ENCODE data around the gene TNNI2. TPM values are rescaled to one million over a fixed set of nuclear protein-coding genes. Genes with fewer than 3 reads are reported as not detected.
"Not testable (repeated sequence)": the region's sequence is repeated elsewhere in the genome, so short reads cannot be mapped to it uniquely, and the experiment has no call there.

TNNI2 gene
- not detected for total RNA-seq

DNA sequence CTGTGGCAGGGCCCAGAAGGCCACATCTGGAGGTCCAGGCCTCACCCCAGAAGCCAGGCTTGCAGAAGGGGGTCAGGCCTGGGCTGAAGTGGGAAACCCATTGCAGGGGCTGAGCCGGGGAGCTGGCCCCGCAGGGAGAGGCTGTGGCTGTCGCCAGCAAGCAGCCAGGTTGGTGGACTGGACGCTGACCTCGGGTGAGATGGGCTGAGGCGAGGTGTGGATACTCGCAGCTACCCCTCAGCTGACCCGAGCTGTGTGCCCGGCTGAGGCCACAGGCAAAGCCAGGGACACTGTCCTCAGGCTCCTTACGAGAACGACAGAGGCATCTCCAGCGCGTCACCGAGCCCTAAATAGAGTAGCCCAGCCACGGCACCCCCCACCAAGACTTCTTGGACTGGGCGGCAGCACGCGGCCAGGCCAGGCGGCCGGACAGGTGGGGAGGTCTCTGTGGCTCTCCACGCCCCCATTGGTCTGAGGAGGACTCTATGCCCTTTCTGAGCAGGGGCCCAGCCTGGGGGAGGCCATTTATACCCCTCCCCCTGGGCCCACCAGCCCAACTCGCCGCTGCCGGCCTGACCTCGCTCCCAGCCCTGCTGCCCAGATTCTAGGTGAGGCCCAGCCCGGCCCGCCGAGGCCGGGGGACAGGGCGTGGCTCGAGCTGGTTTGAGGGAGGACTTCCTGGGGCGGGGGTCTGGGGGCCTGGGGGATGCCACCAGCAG, at the start of gene TNNI2:
TSS of gene TNNI2 (plus strand) at position 556 of the 719 bp plus-strand sequence. CDS start 716 bp downstream, outside the sequence.
- H3K4me1 Mint-ChIP-seq (ENCODE audit: low read depth) = peaks cover 7% of the 10 kb centered on the region
- H3K36me3 Mint-ChIP-seq (ENCODE audit: low read depth) = no peaks in the 10 kb centered on the region
- H3K27me3 Mint-ChIP-seq (ENCODE audit: low read depth) = no peaks in the 10 kb centered on the region
- CTCF ChIA-PET = interaction anchor here (1.0 to 1.2 kb wide), 3 partner anchors 13 to 162 kb away, joined by 3 to 5 read pairs (median 4); no protein-coding TSS in a partner anchor
- H3K9me3 Mint-ChIP-seq = no peaks in the 10 kb centered on the region
- no peak within 1 kb of the TSS for H3K27ac Mint-ChIP-seq
- no peak for DNase-seq
- no peak within 1 kb of the TSS for H3K4me3 Mint-ChIP-seq
- intact Hi-C loops (cut with micrococcal nuclease) = loop anchor here (10.0 kb wide), 1 partner anchor 46 kb away; no protein-coding TSS in a partner anchor

DNA sequence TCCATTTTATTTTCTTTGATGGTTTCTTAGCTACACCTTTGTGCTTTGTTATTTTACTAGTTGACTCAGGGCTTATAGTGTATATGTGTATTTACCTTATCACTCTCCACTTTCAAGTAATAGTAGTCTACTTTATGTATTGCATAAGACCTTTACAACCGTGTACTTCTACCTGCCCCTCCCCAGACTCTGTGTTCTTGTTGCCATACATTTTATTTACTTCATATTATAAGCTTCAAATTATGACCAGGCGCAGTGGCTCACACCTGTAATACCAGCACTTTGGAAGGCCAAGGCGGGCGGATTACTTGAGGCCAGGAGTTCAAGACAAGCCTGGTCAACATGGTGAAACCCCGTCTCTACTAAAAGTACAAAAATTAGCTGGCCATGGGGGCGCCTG, 46.9 kb upstream of the TNNI2 start:
- Mint-ChIP-seq H3K36me3 (ENCODE audit: low read depth) (no peaks in the 10 kb centered on the region), H3K4me1 (ENCODE audit: low read depth) (peaks cover 3% of the 10 kb centered on the region), H3K27ac (no peak overlapping the region), H3K27me3 (ENCODE audit: low read depth) (peaks cover 8% of the 10 kb centered on the region), H3K9me3 (peaks cover 6% of the 10 kb centered on the region), H3K4me3 (no peak overlapping the region)
- DNase-seq = no peak
- intact Hi-C loops (cut with micrococcal nuclease) = no loop called here
- CTCF ChIA-PET = interaction anchor here (0.8 to 2.0 kb wide), 3 partner anchors 40 to 139 kb away, joined by 3 to 4 read pairs (median 3); no protein-coding TSS in a partner anchor

DNA sequence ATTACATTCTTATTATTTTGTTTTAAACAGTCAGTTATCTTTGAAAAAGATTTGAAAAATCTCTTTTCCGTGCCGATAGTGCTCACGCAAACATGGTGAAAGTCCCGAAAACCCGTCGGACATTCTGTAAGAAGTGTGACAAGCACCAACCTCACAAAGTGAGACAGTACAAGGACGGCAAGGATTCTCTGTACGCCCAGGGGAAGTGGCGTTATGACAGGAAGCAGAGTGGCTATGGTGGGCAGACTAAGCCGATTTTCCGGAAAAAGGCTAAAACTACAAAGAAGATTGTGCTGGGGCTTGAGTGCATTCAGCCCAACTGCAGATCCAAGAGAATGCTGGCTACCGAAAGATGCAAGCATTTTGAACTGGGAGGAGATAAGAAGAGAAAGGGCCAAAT, 46.3 kb upstream of the TNNI2 start:
- H3K27ac Mint-ChIP-seq = no peak overlapping the region
- CTCF ChIA-PET = interaction anchor here (0.8 to 0.9 kb wide), 2 partner anchors 41 to 140 kb away, joined by 3 read pairs; no protein-coding TSS in a partner anchor
- DNase-seq = no peak
- no peaks in the 10 kb centered on the region for H3K36me3 Mint-ChIP-seq (ENCODE audit: low read depth)
- H3K4me3 Mint-ChIP-seq = no peak overlapping the region
- peaks cover 6% of the 10 kb centered on the region for H3K9me3 Mint-ChIP-seq
- H3K4me1 Mint-ChIP-seq (ENCODE audit: low read depth) = peaks cover 3% of the 10 kb centered on the region
- intact Hi-C loops (cut with micrococcal nuclease) = no loop called here
- peaks cover 8% of the 10 kb centered on the region for H3K27me3 Mint-ChIP-seq (ENCODE audit: low read depth)

DNA sequence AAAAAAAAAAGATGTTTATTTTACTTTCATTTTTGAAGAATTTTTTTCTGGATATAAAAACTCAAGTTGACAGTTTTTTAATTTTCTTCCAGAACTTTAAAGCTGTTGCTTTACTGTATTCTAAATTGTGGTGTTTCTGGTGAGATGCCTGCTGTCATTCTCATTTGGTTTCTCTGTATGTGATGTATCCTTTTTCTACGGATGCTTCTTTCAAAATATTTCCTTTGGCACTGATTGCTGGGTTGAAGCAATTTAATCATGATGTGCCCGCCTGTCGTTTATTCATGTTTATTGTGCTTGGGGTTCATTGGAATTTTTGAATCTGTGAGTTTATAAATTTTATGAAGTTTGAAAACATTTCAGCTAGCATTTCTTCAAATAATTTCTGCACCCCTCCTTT, 45.7 kb upstream of the TNNI2 start:
- Mint-ChIP-seq H3K9me3 (peaks cover 6% of the 10 kb centered on the region), H3K27ac (no peak overlapping the region), H3K27me3 (ENCODE audit: low read depth) (peaks cover 8% of the 10 kb centered on the region), H3K4me3 (no peak overlapping the region), H3K4me1 (ENCODE audit: low read depth) (peaks cover 3% of the 10 kb centered on the region), H3K36me3 (ENCODE audit: low read depth) (no peaks in the 10 kb centered on the region)
- intact Hi-C loops (cut with micrococcal nuclease) = no loop called here
- CTCF ChIA-PET = interaction anchor here (0.6 kb wide), 1 partner anchor 19 kb away, joined by 3 read pairs; no protein-coding TSS in a partner anchor
- no peak for DNase-seq

DNA sequence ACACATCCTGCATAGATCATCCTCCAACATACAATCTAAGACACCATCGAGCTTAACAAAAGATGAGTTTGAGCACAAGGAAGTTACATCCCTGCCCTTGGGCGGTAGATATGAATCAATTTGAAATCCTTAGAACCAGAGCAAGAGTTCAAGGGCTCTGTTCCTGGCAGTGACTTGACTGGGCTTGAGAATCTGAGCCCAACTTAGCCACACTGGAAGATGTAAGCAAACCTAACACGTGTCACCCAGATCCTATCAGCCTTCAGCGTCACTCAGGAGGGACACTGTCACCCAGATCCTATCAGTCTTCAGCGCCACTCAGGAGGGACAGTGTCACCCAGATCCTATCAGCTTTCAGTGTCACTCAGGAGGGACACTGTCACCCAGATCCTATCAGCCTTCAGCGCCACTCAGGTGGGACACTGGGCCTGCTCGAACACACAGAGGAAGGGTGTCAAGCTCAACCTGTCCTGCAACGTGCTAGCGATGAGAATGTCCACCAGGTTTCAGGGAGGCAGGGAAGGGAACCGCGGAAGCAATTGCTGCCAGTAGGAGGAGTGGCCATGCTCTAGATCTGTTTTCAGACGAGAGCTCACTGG, 42.3 kb upstream of the TNNI2 start:
- Mint-ChIP-seq H3K4me3 (no peak overlapping the region), H3K36me3 (ENCODE audit: low read depth) (no peaks in the 10 kb centered on the region), H3K27me3 (ENCODE audit: low read depth) (peaks cover 11% of the 10 kb centered on the region), H3K4me1 (ENCODE audit: low read depth) (peaks cover 3% of the 10 kb centered on the region), H3K27ac (no peak overlapping the region), H3K9me3 (peaks cover 6% of the 10 kb centered on the region)
- DNase-seq = no peak
- intact Hi-C loops (cut with micrococcal nuclease) = no loop called here
- CTCF ChIA-PET = interaction anchor here (1.0 kb wide), 1 partner anchor 144 kb away, joined by 3 read pairs; no protein-coding TSS in a partner anchor

DNA sequence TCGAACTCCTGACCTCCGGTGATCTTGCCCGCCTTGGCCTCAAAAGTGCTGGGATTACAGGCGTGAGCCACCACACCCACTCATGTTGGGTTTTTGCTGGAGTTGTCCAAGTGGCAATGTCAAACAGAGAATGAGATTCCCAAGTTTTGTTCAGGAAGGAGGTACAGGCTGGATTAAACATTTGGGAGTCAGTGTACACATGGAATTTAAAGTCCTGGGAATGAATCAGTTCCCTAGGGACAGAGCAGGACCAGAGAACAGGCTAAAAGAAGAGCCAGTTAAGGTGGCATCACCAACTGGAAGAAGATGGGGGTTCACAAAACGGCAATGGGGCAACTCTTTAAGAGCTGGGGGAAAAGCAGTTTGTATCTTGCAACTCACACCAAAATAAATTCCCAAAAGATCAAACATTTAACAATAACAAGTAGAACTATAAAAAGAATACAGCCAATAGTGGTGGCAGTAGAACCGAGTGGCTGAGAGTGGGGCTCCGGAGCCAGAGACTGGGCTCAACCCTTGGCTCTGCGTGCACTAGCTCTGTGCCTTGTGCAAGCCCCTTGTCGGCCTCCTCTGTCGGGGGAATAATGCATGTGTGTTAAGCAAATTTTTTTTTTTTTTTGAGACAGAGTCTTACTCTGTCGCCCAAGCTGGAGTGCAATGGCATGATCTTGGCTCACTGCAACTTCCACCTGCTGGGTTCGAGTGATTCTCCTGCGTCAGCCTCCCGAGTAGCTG, 41.2 kb upstream of the TNNI2 start:
- CTCF ChIA-PET = no interaction called here
- no peak for DNase-seq
- no peak overlapping the region for H3K27ac Mint-ChIP-seq
- no peaks in the 10 kb centered on the region for H3K36me3 Mint-ChIP-seq (ENCODE audit: low read depth)
- H3K4me3 Mint-ChIP-seq = no peak overlapping the region
- peaks cover 4% of the 10 kb centered on the region for H3K9me3 Mint-ChIP-seq
- intact Hi-C loops (cut with micrococcal nuclease) = no loop called here
- peaks cover 1% of the 10 kb centered on the region for H3K4me1 Mint-ChIP-seq (ENCODE audit: low read depth)
- H3K27me3 Mint-ChIP-seq (ENCODE audit: low read depth) = peaks cover 10% of the 10 kb centered on the region

DNA sequence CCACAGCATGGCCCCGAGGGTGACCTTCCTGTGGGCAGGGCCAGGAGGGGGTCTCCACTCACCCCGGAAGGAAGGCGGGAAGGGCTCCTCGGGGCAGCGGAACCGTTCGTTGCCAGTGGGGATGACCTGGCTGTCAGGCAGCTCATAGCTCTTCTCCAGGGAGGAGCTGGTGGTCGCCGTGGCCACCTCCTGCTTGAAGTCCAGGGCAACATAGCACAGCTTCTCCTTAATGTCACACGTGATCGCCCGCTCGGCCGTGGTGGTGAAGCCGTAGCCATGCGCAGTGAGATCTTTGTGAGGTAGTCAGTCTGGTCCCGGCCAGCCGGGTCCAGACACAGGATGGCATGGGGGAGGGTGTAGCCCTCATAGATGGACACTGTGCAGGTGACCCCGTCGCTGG, 35.5 kb upstream of the TNNI2 start:
- Mint-ChIP-seq H3K27me3 (ENCODE audit: low read depth) (peaks cover 2% of the 10 kb centered on the region), H3K9me3 (no peaks in the 10 kb centered on the region), H3K4me1 (ENCODE audit: low read depth) (no peaks in the 10 kb centered on the region), H3K27ac (no peak overlapping the region), H3K36me3 (ENCODE audit: low read depth) (no peaks in the 10 kb centered on the region), H3K4me3 (no peak overlapping the region)
- DNase-seq = no peak
- intact Hi-C loops (cut with micrococcal nuclease) = no loop called here
- CTCF ChIA-PET = interaction anchor here (1.0 kb wide), 1 partner anchor 30 kb away, joined by 3 read pairs; no protein-coding TSS in a partner anchor

DNA sequence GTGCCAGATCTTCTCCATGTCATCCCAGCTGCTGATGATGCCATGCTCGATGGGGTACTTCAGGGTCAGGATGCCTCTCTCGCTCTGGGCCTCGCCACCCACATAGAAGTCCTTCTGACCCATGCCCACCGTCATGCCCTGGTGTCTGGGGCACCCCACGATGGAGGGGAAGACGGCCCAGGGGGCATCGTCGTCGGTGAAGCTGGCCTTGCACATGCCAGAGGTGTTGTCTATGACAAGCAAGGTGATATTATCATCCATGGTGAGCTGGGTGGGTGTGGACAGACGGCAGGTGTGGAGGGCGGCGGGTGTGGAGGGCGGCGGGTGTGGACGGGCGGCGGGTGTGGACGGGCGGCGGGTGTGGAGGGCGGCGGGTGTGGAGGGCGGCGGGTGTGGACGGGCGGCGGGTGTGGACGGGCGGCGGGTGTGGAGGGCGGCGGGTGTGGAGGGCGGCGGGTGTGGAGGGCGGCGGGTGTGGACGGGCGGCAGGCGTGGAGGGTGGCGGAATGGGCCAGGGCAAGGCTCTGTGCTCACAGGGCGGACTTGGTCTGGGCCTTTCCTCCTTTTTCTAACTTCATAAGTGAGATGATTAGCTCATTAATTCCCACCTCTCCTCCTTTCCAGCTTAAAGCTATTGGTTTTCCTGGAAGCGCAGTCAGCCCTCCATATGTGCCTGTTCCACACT, 34.8 kb upstream of the TNNI2 start:
- DNase-seq; H3K4me1 Mint-ChIP-seq (ENCODE audit: low read depth); H3K27ac Mint-ChIP-seq; H3K36me3 Mint-ChIP-seq (ENCODE audit: low read depth); intact Hi-C loops (cut with micrococcal nuclease); H3K9me3 Mint-ChIP-seq; H3K27me3 Mint-ChIP-seq (ENCODE audit: low read depth); H3K4me3 Mint-ChIP-seq: not testable (repeated sequence)
- CTCF ChIA-PET = interaction anchor here (2.5 kb wide), 1 partner anchor 110 kb away, joined by 12 read pairs; no protein-coding TSS in a partner anchor

DNA sequence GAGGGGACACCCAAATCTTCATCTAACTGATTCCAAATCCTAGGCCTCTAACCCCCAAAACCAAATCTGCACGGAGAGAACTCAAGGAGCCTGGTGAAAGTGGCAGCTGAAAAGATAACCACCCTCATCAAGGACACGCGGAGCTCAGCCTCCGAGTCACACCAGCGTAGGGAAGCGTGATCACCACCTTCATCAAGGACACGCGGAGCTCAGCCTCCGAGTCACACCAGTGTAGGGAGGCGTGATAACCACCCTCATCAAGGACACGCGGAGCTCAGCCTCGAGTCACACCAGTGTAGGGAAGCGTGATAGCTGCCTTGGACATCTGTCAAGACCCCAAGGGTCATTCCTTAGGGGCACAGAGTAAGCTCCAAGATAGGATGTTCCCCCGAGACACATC, 33.3 kb upstream of the TNNI2 start:
- intact Hi-C loops (cut with micrococcal nuclease) = no loop called here
- H3K9me3 Mint-ChIP-seq = no peaks in the 10 kb centered on the region
- H3K27ac Mint-ChIP-seq = no peak overlapping the region
- H3K4me1 Mint-ChIP-seq (ENCODE audit: low read depth) = no peaks in the 10 kb centered on the region
- CTCF ChIA-PET = interaction anchor here (1.3 to 2.5 kb wide), 4 partner anchors 28 to 166 kb away, joined by 3 to 12 read pairs (median 10); no protein-coding TSS in a partner anchor
- H3K27me3 Mint-ChIP-seq (ENCODE audit: low read depth) = peaks cover 2% of the 10 kb centered on the region
- H3K36me3 Mint-ChIP-seq (ENCODE audit: low read depth) = no peaks in the 10 kb centered on the region
- DNase-seq = no peak
- H3K4me3 Mint-ChIP-seq = no peak overlapping the region

DNA sequence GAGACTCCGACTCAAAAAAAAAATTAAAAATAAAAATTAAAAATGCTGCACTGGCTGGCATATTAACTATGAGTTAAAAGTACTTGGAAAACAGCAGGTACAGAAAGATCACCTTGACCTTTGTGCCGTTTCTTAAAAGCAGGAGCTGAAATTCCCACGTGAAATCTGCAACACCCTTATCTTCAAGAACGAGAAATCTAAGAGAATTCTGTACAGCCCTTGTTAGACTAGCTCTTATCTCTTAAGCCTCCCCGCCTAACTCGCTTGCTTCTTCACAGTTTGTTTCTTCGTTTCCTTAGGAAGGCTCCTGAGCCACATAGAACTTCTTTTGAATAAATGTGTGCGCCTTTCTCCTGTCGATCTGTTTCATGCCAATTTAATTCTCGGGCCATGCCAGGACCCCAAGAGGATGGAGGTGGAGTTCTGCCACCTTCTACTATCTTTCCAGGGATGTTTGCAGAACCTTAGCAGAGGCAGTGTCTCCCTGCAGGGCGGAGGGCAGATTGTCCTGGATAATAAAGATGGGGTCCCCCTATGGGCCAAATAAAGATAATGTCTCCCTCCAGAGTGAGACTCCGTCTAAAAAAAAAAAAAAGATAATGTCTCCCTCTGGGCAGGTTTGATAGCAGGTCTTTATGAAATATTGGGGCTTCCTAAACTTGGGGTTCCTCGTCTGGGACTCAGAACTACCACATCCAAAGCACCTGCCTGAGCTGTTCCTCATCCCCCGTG, 31.4 kb upstream of the TNNI2 start:
- H3K4me1 Mint-ChIP-seq (ENCODE audit: low read depth) = no peaks in the 10 kb centered on the region
- CTCF ChIA-PET = interaction anchor here (0.7 to 1.5 kb wide), 5 partner anchors 10 to 769 kb away, joined by 3 to 7 read pairs (median 3); no protein-coding TSS in a partner anchor
- no peaks in the 10 kb centered on the region for H3K9me3 Mint-ChIP-seq
- H3K27me3 Mint-ChIP-seq (ENCODE audit: low read depth) = peaks cover 2% of the 10 kb centered on the region
- no peak overlapping the region for H3K4me3 Mint-ChIP-seq
- intact Hi-C loops (cut with micrococcal nuclease) = no loop called here
- DNase-seq = no peak
- H3K36me3 Mint-ChIP-seq (ENCODE audit: low read depth) = no peaks in the 10 kb centered on the region
- no peak overlapping the region for H3K27ac Mint-ChIP-seq

DNA sequence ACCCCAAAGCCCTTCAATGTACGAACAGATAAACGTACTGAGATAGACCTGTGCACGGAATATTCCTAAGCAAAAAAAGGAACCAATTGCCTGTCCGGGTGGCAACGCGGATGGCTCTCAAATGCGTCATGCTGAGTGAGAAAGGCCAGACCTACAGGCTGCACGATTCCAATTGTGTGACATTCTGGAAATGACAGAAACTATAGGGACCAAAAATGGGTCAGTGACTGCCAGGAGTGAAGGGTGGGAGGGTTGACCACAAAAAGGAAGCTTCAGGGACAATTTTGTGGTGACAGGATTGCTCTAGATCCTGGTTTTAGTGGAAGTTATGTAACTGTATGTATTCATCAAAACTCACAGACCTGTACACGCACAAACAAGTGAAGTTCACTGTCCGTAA, 28.0 kb upstream of the TNNI2 start:
- intact Hi-C loops (cut with micrococcal nuclease) = no loop called here
- no peaks in the 10 kb centered on the region for H3K9me3 Mint-ChIP-seq
- no peaks in the 10 kb centered on the region for H3K36me3 Mint-ChIP-seq (ENCODE audit: low read depth)
- no peak overlapping the region for H3K27ac Mint-ChIP-seq
- no peaks in the 10 kb centered on the region for H3K4me1 Mint-ChIP-seq (ENCODE audit: low read depth)
- CTCF ChIA-PET = no interaction called here
- H3K4me3 Mint-ChIP-seq = no peak overlapping the region
- H3K27me3 Mint-ChIP-seq (ENCODE audit: low read depth) = peaks cover 2% of the 10 kb centered on the region
- no peak for DNase-seq
